A549 (cell line): ENCODE data around the gene TXNL4B. TPM values are rescaled to one million over a fixed set of nuclear protein-coding genes. Genes with fewer than 3 reads are reported as not detected.

Experiments used
- ATAC-seq, 2 experiments: fragments of 200-7000 bp in 1 of 2; fragments of >200 bp in 1 of 2; cut with Nextera tagmentation in 1 of 2; cut with Tn5 transposase in 1 of 2; 3 replicates each; pipeline versions ENCODE4 v1.8.0 to v1.9.1; 2018 to 2020; ENCODE audit warnings: mild to moderate bottlenecking in 1 of 2, moderate library complexity in 1 of 2
- CTCF ChIA-PET: fragments of 300-600 bp; sonication (Branson Sonifier 250); formaldehyde crosslinking; extraction: SDS; loops from one replicate; lab custom pipeline; 2021; ENCODE audit warnings: antibody characterized with exemption, inconsistent platforms; lab: Yijun Ruan, JAX
- POLR2A ChIA-PET: fragments of 350-600 bp; formaldehyde crosslinking; extraction: SDS; loops from one replicate; lab custom pipeline; 2021; ENCODE audit warnings: antibody characterized with exemption, inconsistent platforms; lab: Yijun Ruan, JAX
- DNase-seq, 2 experiments: peaks; one replicate each; pipeline versions ENCODE4 v3.0.0 to v3.0.0-alpha.2; 2011 to 2016; ENCODE audit warnings: low read depth in 1 of 2, low spot score in 1 of 2
- FAIRE-seq: peaks from 2 replicates; lab custom pipeline; 2011; peaks lifted over from hg19 to GRCh38; lab: Jason Lieb, UNC
- H3K27ac ChIP-seq, 2 experiments: fragments of >200 bp; sonication (Bioruptor Twin); formaldehyde crosslinking; 3 replicates each; pipeline ENCODE4 v1.5.1; 2016 to 2017
- H3K4me1 ChIP-seq: fragments of >200 bp; sonication (Bioruptor Twin); formaldehyde crosslinking; 3 replicates; pipeline ENCODE4 v1.6.1; 2016
- H3K4me2 ChIP-seq: fragments of >200 bp; sonication (Bioruptor Twin); formaldehyde crosslinking; 3 replicates; pipeline ENCODE4 v1.6.1; 2016
- H3K4me3 ChIP-seq: fragments of >200 bp; sonication (Bioruptor Twin); formaldehyde crosslinking; 3 replicates; pipeline ENCODE4 v1.5.1; 2016
- H3K9me3 ChIP-seq: fragments of >200 bp; sonication (Bioruptor Twin); formaldehyde crosslinking; 3 replicates; pipeline ENCODE4 v1.6.1; 2016
- CHD2 ChIP-seq: fragments of 150-350 bp; IDR thresholded peaks from 2 replicates; pipeline ENCODE4 v1.6.1; 2014; ENCODE audit warnings: low read length; ENCODE audit not compliant: partially characterized antibody
- CHD4 ChIP-seq: fragments of 200-600 bp; sonication (generic); IDR thresholded peaks from 2 replicates; pipeline ENCODE4 v1.6.1; 2016; ENCODE audit warnings: antibody characterized with exemption, mild to moderate bottlenecking, borderline replicate concordance
- EHMT2 ChIP-seq: fragments of 200-600 bp; sonication (generic); IDR thresholded peaks from 2 replicates; pipeline ENCODE4 v1.6.1; 2016; ENCODE audit warnings: antibody characterized with exemption, low read depth, mild to moderate bottlenecking, moderate library complexity
- FOSB ChIP-seq: fragments of 250-450 bp; sonication (Bioruptor Pico); IDR thresholded peaks from 2 replicates; pipeline ENCODE4 v1.5.0; 2020; ENCODE audit warnings: mild to moderate bottlenecking, moderate library complexity
- GATA3 ChIP-seq: IDR thresholded peaks from 2 replicates; pipeline ENCODE4 v1.6.1; 2012; ENCODE audit warnings: borderline replicate concordance
- HOXA7 ChIP-seq: fragments of 250-450 bp; sonication (Bioruptor Pico); IDR thresholded peaks from 2 replicates; pipeline ENCODE4 v1.5.0; 2020; ENCODE audit warnings: mild to moderate bottlenecking, moderate library complexity
- HOXB5 ChIP-seq: fragments of 250-450 bp; sonication (Bioruptor Pico); IDR thresholded peaks from 2 replicates; pipeline ENCODE4 v1.5.0; 2020; ENCODE audit warnings: mild to moderate bottlenecking, moderate library complexity
- JUN ChIP-seq, 2 experiments: fragments of >200 bp; sonication (Bioruptor Twin); formaldehyde crosslinking; IDR thresholded peaks; 2 replicates in 1 of 2; 3 replicates in 1 of 2; pipeline ENCODE4 v1.6.1; 2016 to 2017
- MYC ChIP-seq: IDR thresholded peaks from 2 replicates; pipeline ENCODE4 v1.6.1; 2012; ENCODE audit warnings: mild to moderate bottlenecking, inconsistent platforms, low read length, improper control_type of control experiment, borderline replicate concordance
- NFE2L2 ChIP-seq: fragments of 150-350 bp; conservative IDR thresholded peaks from 2 replicates; pipeline ENCODE4 v1.6.1; 2014; ENCODE audit warnings: low read length
- NPAS2 ChIP-seq: fragments of 250-450 bp; sonication (Bioruptor Pico); IDR thresholded peaks from 2 replicates; pipeline ENCODE4 v1.8.0; 2022; ENCODE audit warnings: mild to moderate bottlenecking, moderate library complexity, borderline replicate concordance
- POLR2AphosphoS2 ChIP-seq: conservative IDR thresholded peaks from 2 replicates; pipeline ENCODE4 v1.6.1; 2012; ENCODE audit warnings: low read length, improper control_type of control experiment, inconsistent platforms
- RAD21 ChIP-seq, 2 experiments: fragments of >200 bp in 1 of 2; sonication (Bioruptor Twin) in 1 of 2; formaldehyde crosslinking in 1 of 2; IDR thresholded peaks in 1 of 2; conservative IDR thresholded peaks in 1 of 2; 2 replicates in 1 of 2; 3 replicates in 1 of 2; pipeline ENCODE4 v1.6.1; 2012 to 2018; ENCODE audit warnings: inconsistent platforms in 1 of 2
- SREBF2 ChIP-seq: fragments of 450-650 bp; IDR thresholded peaks from 2 replicates; pipeline ENCODE4 v1.6.1; 2014; ENCODE audit warnings: mild to moderate bottlenecking, moderate library complexity
- TP53 ChIP-seq: fragments of 250-450 bp; sonication (Bioruptor Pico); IDR thresholded peaks from 2 replicates; pipeline ENCODE4 v1.5.0; 2021; ENCODE audit warnings: mild to moderate bottlenecking, moderate library complexity
- ZC3H11A ChIP-seq: fragments of 450-650 bp; IDR thresholded peaks from 2 replicates; pipeline ENCODE4 v1.6.1; 2014; ENCODE audit warnings: antibody characterized with exemption, mild to moderate bottlenecking
- ZFP36 ChIP-seq: fragments of 450-650 bp; IDR thresholded peaks from 2 replicates; pipeline ENCODE4 v1.6.1; 2014; ENCODE audit warnings: borderline replicate concordance; ENCODE audit not compliant: partially characterized antibody
- WGBS: methylation state at CpG from one replicate; pipeline ENCODE4 v1.1.6; 2017; ENCODE audit errors: missing lambda C conversion rate; 5-methylcytosine and 5-hydroxymethylcytosine counted together
- polyA plus RNA-seq, 4 experiments: library from polyadenylated mRNA; depleted of rRNA in 3 of 4; stranded (reverse); fragments of >200 nt; fragmentation: RNase III in 1 of 4; extraction: RNeasy Plus Mini Kit Qiagen cat#74134 plus additional on column Dnase treatment in 1 of 4; gene quantifications; 2 replicates in 3 of 4; 3 replicates in 1 of 4; pipeline ENCODE4 v1.2.3, GENCODE V29; 2011 to 2017
- TF ChIP-seq, protein P1 (sequence below): fragments of 250-450 bp; sonication (Bioruptor Pico); IDR thresholded peaks from 2 replicates; pipeline ENCODE4 v1.5.0; 2020; ENCODE audit warnings: low read depth, mild to moderate bottlenecking, moderate library complexity
- TF ChIP-seq, protein P2 (sequence below): fragments of >200 bp; sonication (Bioruptor Twin); formaldehyde crosslinking; IDR thresholded peaks from 2 replicates; pipeline ENCODE4 v1.6.1; 2016
- TF ChIP-seq, protein P3 (sequence below): fragments of 450-650 bp; IDR thresholded peaks from 2 replicates; pipeline ENCODE4 v1.6.1; 2014; ENCODE audit warnings: antibody characterized with exemption

TXNL4B gene
- polyA plus RNA-seq, 2 of the 4 experiments (the other 2 are of a cell fraction) = 16.4 to 32.7 TPM

DNA sequence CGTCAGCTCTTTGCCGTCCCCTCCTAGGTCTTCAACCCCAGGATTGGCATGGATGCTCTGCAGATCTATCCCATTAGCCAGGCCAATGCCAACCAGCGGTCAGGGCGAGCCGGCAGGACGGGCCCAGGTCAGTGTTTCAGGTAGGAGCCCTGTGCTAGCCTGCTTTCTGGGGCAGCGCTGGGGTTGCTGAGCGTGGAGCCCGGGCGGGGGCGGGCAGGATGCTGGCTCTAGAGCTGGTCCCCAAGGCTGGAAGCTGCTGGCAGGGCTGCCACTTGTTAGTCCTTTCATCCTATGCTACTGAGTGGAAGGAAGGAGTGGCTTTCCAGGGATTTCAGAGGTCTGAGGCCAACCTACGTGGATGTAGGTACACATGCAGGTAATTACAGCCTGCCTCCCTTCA is 12.6 kb upstream of the TXNL4B start:
- Histone ChIP-seq H3K4me1 (no peaks in the 10 kb centered on the region), H3K27ac (no peak overlapping the region), H3K4me3 (no peak overlapping the region), H3K9me3 (no peaks in the 10 kb centered on the region), H3K4me2 (no peak overlapping the region)
- 91% methylated on average over 7 of the region's 12 CpGs for whole genome bisulfite sequencing
- TF ChIP-seq JUN (IDR thresholded peaks at IDR 0.05) (no peak), ZFP36 (no peak), RAD21 (conservative IDR thresholded peaks at IDR 0.05 in 1 of 2, IDR thresholded peaks at IDR 0.05 in 1 of 2) (no peak), TP53 (CRISPR knock-in tag) (no peak), POLR2AphosphoS2 (no peak)
- TF ChIP-seq, protein P1, sequence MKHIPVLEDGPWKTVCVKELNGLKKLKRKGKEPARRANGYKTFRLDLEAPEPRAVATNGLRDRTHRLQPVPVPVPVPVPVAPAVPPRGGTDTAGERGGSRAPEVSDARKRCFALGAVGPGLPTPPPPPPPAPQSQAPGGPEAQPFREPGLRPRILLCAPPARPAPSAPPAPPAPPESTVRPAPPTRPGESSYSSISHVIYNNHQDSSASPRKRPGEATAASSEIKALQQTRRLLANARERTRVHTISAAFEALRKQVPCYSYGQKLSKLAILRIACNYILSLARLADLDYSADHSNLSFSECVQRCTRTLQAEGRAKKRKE (CRISPR knock-in tag) = no peak
- ATAC-seq (no peak), FAIRE-seq (no peak), DNase-seq (no peak)
- ChIA-PET CTCF (interaction anchor here (2.1 kb wide), 1 partner anchor 19 kb away, joined by 6 read pairs; no protein-coding TSS in a partner anchor), POLR2A (no interaction called here)

DNA sequence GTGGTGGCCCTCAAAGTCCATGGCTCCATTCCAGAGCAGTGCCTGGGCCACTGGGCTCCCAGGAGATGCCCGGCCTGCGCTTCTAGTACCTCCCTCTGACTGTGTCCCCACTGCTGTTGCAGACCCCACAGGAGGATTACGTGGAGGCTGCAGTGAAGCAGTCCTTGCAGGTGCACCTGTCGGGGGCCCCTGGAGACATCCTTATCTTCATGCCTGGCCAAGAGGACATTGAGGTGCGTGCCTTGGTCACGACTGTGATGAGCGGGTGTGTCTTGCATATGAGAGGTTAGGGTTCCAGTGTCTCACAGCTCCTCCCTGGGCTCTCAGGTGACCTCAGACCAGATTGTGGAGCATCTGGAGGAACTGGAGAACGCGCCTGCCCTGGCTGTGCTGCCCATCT is 11.5 kb upstream of the TXNL4B start:
- POLR2A ChIA-PET = no interaction called here
- no peak for FAIRE-seq

DNA sequence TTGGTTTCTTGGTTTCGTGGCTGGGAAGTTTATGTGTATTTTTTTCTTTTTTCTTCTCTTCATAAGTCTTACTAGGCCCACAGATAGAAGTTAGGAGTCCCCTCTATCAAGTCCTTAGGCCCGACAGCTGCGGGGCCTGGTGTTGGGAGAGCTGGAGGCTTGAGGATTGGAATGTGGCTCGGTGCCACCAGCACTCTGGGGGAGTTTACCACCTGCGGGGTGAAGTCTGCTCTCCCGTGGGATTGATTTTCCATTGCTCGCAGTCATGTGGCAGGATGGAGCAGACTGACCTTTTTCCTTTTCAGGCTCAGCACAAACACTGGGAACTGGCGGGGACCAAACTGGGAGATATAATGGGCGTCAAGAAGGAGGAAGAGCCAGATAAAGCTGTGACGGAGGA is 7.8 kb upstream of the TXNL4B start:
- Histone ChIP-seq H3K4me1 (no peaks in the 10 kb centered on the region), H3K4me3 (no peak overlapping the region), H3K27ac (no peak overlapping the region), H3K4me2 (no peak overlapping the region), H3K9me3 (no peaks in the 10 kb centered on the region)
- FAIRE-seq (no peak), DNase-seq (no peak), ATAC-seq (no peak)
- WGBS = 87% methylated on average over 10 of the region's 10 CpGs
- TF ChIP-seq GATA3 (no peak), EHMT2 (no peak), ZC3H11A (no peak), CHD4 (no peak), HOXA7 (CRISPR knock-in tag) (no peak), NFE2L2 (no peak), SREBF2 (no peak), FOSB (CRISPR knock-in tag) (no peak), HOXB5 (CRISPR knock-in tag) (no peak), JUN (IDR thresholded peaks at IDR 0.05) (no peak), CHD2 (no peak), NPAS2 (CRISPR knock-in tag) (no peak), MYC (no peak)
- TF ChIP-seq, protein P2, sequence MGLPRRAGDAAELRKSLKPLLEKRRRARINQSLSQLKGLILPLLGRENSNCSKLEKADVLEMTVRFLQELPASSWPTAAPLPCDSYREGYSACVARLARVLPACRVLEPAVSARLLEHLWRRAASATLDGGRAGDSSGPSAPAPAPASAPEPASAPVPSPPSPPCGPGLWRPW = no peak
- TF ChIP-seq, protein P3, sequence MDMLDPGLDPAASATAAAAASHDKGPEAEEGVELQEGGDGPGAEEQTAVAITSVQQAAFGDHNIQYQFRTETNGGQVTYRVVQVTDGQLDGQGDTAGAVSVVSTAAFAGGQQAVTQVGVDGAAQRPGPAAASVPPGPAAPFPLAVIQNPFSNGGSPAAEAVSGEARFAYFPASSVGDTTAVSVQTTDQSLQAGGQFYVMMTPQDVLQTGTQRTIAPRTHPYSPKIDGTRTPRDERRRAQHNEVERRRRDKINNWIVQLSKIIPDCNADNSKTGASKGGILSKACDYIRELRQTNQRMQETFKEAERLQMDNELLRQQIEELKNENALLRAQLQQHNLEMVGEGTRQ = no peak
- POLR2A ChIA-PET = no interaction called here
- CTCF ChIA-PET = interaction anchor here (1.2 to 1.9 kb wide), 3 partner anchors 18 to 35 kb away, joined by 3 to 18 read pairs (median 11); no protein-coding TSS in a partner anchor

More for the DNA sequence above, 11.5 kb upstream of the TXNL4B start:
- Histone ChIP-seq H3K27ac (no peak overlapping the region), H3K4me2 (no peak overlapping the region), H3K9me3 (no peaks in the 10 kb centered on the region), H3K4me1 (no peaks in the 10 kb centered on the region), H3K4me3 (no peak overlapping the region)
- no peak for TF ChIP-seq TP53 (CRISPR knock-in tag)
- DNase-seq = no peak
- no peak for ATAC-seq
- CTCF ChIA-PET = no interaction called here
- 85% methylated on average over 6 of the region's 9 CpGs for WGBS
